ENCODE data around the gene CASP2.

Gene CASP2

GRCh38 chr7:143299346-143299745 is 11.2 kb downstream of the CASP2 start:
- DNase-seq (ENCODE audit: low spot score) = no peak

- peak; percentile 47 for DNase-seq (ENCODE audit: low spot score)
Measured at GRCh38 chr7:143299840-143300239, 11.7 kb downstream of the CASP2 start.

- DNase-seq (ENCODE audit: low spot score) = no peak
Measured at GRCh38 chr7:143300959-143301935, 13.1 kb downstream of the CASP2 start.

- DNase-seq (ENCODE audit: low spot score) = no peak
Measured at GRCh38 chr7:143303733-143304132, 15.6 kb downstream of the CASP2 start.

- no peak for DNase-seq (ENCODE audit: low spot score)
Measured at GRCh38 chr7:143304938-143305337, 16.8 kb downstream of the CASP2 start.

GRCh38 chr7:143305423-143306070 is 17.4 kb downstream of the CASP2 start:
- peak; percentile 53 for DNase-seq (ENCODE audit: low spot score)

GRCh38 chr7:143308632-143309031 is 20.5 kb downstream of the CASP2 start:
- no peak for DNase-seq (ENCODE audit: low spot score)

GRCh38 chr7:143314127-143314526 is 26.0 kb downstream of the CASP2 start:
- no peak for DNase-seq (ENCODE audit: low spot score)

GRCh38 chr7:143315776-143316175 is 27.6 kb downstream of the CASP2 start, which contains the start of gene CLCN1:
Gene CLCN1 (plus strand): TSS chr7:143316111. CDS start chr7:143316213, 102 bp downstream.
- no peak for DNase-seq (ENCODE audit: low spot score)

GRCh38 chr7:143316492-143316891 is 28.3 kb downstream of the CASP2 start:
- DNase-seq (ENCODE audit: low spot score) = no peak

GRCh38 chr7:143318661-143319060 is 30.5 kb downstream of the CASP2 start:
- DNase-seq (ENCODE audit: low spot score) = peak; percentile 60

GRCh38 chr7:143320620-143321019 is 32.5 kb downstream of the CASP2 start:
- DNase-seq (ENCODE audit: low spot score) = no peak

- DNase-seq (ENCODE audit: low spot score) = no peak
Measured at GRCh38 chr7:143321242-143321641, 33.1 kb downstream of the CASP2 start.

- DNase-seq (ENCODE audit: low spot score) = no peak
Measured at GRCh38 chr7:143321734-143322133, 33.6 kb downstream of the CASP2 start.

GRCh38 chr7:143322760-143323633 is 34.8 kb downstream of the CASP2 start:
- no peak for DNase-seq (ENCODE audit: low spot score)

- DNase-seq (ENCODE audit: low spot score) = no peak
Measured at GRCh38 chr7:143323653-143324052, 35.5 kb downstream of the CASP2 start.

- DNase-seq (ENCODE audit: low spot score) = no peak
Measured at GRCh38 chr7:143325240-143325639, 37.1 kb downstream of the CASP2 start.

GRCh38 chr7:143327903-143328302 is 39.8 kb downstream of the CASP2 start:
- no peak for DNase-seq (ENCODE audit: low spot score)

GRCh38 chr7:143329471-143330170 is 41.5 kb downstream of the CASP2 start:
- no peak for DNase-seq (ENCODE audit: low spot score)

GRCh38 chr7:143331179-143331801 is 43.1 kb downstream of the CASP2 start:
- DNase-seq (ENCODE audit: low spot score) = no peak

GRCh38 chr7:143334244-143334643 is 46.1 kb downstream of the CASP2 start:
- no peak for DNase-seq (ENCODE audit: low spot score)

Measured in HuH-7.5 (cell line).